Upper lobe of left lung (tissue), 6 donors: ENCODE data around the gene WFIKKN1. TPM values are rescaled to one million over a fixed set of nuclear protein-coding genes. Genes with fewer than 3 reads are reported as not detected.

ENCODE experiments used
- ATAC-seq, 2 donors: fragments of 200-7000 bp; cut with Tn5 transposase; one replicate each; pipeline ENCODE4 v1.9.1; 2022; ENCODE audit warnings: mild to moderate bottlenecking in 2 of 2, moderate library complexity in 2 of 2; ENCODE audit not compliant: low FRiP score in 2 of 2
- DNase-seq, 2 donors: peaks; one replicate each; pipeline ENCODE4 v3.0.0-alpha.2; 2019 to 2020
- H3K27ac ChIP-seq, 4 donors: fragments of 200-600 bp; sonication (generic); one replicate each; pipeline ENCODE4 v1.5.1; 2016 to 2019
- H3K27me3 ChIP-seq, 4 donors: fragments of 200-600 bp; sonication (generic); one replicate each; pipeline ENCODE4 v1.5.1; 2017 to 2019
- H3K36me3 ChIP-seq, 4 donors: fragments of 200-600 bp; sonication (generic); one replicate each; pipeline ENCODE4 v1.5.1; 2016 to 2019
- H3K4me1 ChIP-seq, 4 donors: fragments of 200-600 bp; sonication (generic); one replicate each; pipeline ENCODE4 v1.5.1; 2018 to 2019
- H3K4me3 ChIP-seq, 4 donors: fragments of 200-600 bp; sonication (generic); one replicate each; pipeline ENCODE4 v1.5.1; 2017 to 2019; ENCODE audit warnings: mild to moderate bottlenecking in 2 of 4, moderate library complexity in 1 of 4
- H3K9me3 ChIP-seq, 4 donors: fragments of 200-600 bp; sonication (generic); one replicate each; pipeline ENCODE4 v1.5.1; 2018 to 2019
- CTCF ChIP-seq, 6 experiments: fragments of 450-650 bp in 4 of 6; fragments of 200-600 bp in 2 of 6; sonication (generic) in 2 of 6; IDR thresholded peaks; one replicate each; pipeline ENCODE4 v1.5.1; 2016 to 2019; ENCODE audit warnings: antibody characterized with exemption in 6 of 6
- EP300 ChIP-seq, 4 donors: sonication (generic); formaldehyde crosslinking; IDR thresholded peaks; one replicate each; pipeline ENCODE4 v1.5.1; 2017; ENCODE audit warnings: antibody characterized with exemption in 4 of 4, control low read depth in 2 of 4
- POLR2A ChIP-seq, 4 donors: fragments of 450-650 bp; IDR thresholded peaks; one replicate each; pipeline ENCODE4 v1.5.1; 2016 to 2017; ENCODE audit warnings: antibody characterized with exemption in 4 of 4, mild to moderate bottlenecking in 2 of 4
- POLR2AphosphoS5 ChIP-seq, 2 donors: sonication (generic); formaldehyde crosslinking; IDR thresholded peaks; one replicate each; pipeline ENCODE4 v1.5.1; 2017; ENCODE audit warnings: antibody characterized with exemption in 2 of 2
- WGBS, 2 donors: methylation state at CpG; one replicate each; pipeline ENCODE4 v1.1.5; 2017 to 2018; 5-methylcytosine and 5-hydroxymethylcytosine counted together
- total RNA-seq, 6 donors: library from RNA; depleted of rRNA in 4 of 6; stranded (reverse); fragments of >200 nt in 4 of 6; gene quantifications; one replicate each; pipeline versions ENCODE4 v1.1.0 to v1.2.1, GENCODE V29; 2016 to 2021
- donor health status: DM: no; HTN: no; CAD: no; lungs with moderate emphysema.
- donor health status: DM: no; HTN: yes; CAD: no; lungs with severe emphysema.

The WFIKKN1 gene
- total RNA-seq, 6 donors from 2014 or later: 1.7 to 16.8 (median 5.8) TPM

GRCh38 chr16:616733-617586 lies 13.8 kb upstream of the WFIKKN1 start:
- ATAC-seq: peak; percentile 80 to 95
- TF ChIP-seq POLR2A (IDR thresholded peaks at IDR 0.05): peak in 2 of 4 donors; percentile 68 to 70
- no peak for TF ChIP-seq CTCF (IDR thresholded peaks at IDR 0.05)
- TF ChIP-seq POLR2AphosphoS5 (IDR thresholded peaks at IDR 0.05): peak in 1 of 2 donors; percentile 7
- TF ChIP-seq EP300 (IDR thresholded peaks at IDR 0.05): peak in 2 of 4 donors; percentile 67 to 74

GRCh38 chr16:617855-618254 lies 12.9 kb upstream of the WFIKKN1 start:
- Histone ChIP-seq H3K4me1 (peaks cover 0 to 38% (median 31%) of the 10 kb centered on the region in 4 donors), H3K4me3 (peak overlapping the region in 3 of 4 donors; percentile 15 to 38 (median 36)), H3K9me3 (no peaks in the 10 kb centered on the region), H3K27me3 (no peaks in the 10 kb centered on the region), H3K27ac (peak overlapping the region; percentile 68 to 94 (median 87)), H3K36me3 (peaks cover 0 to 9% (median 1%) of the 10 kb centered on the region in 4 donors)
- TF ChIP-seq POLR2A (IDR thresholded peaks at IDR 0.05) (no peak), POLR2AphosphoS5 (IDR thresholded peaks at IDR 0.05) (no peak), EP300 (IDR thresholded peaks at IDR 0.05) (no peak), CTCF (IDR thresholded peaks at IDR 0.05) (no peak)
- WGBS, 2 donors: 63 to 72% methylated on average over 14 to 15 of the region's 16 CpGs
- ATAC-seq (peak in 1 of 2 donors; percentile 38), DNase-seq (peak; percentile 79 to 86)

More at GRCh38 chr16:616733-617586, 13.8 kb upstream of the WFIKKN1 start:
- no peaks in the 10 kb centered on the region for H3K27me3 ChIP-seq
- H3K27ac ChIP-seq: peak overlapping the region; percentile 68 to 94 (median 87)
- 68 to 76% methylated on average over 22 to 30 of the region's 39 CpGs for WGBS, 2 donors
- peaks cover 0 to 31% (median 26%) of the 10 kb centered on the region in 4 donors for H3K4me1 ChIP-seq
- H3K36me3 ChIP-seq: peaks cover 0 to 9% (median 1%) of the 10 kb centered on the region in 4 donors
- H3K9me3 ChIP-seq: no peaks in the 10 kb centered on the region
- H3K4me3 ChIP-seq: peak overlapping the region in 3 of 4 donors; percentile 19 to 38 (median 36)
- DNase-seq: peak; percentile 81 to 87

- TF ChIP-seq POLR2A (IDR thresholded peaks at IDR 0.05) (no peak), EP300 (IDR thresholded peaks at IDR 0.05) (no peak), POLR2AphosphoS5 (IDR thresholded peaks at IDR 0.05) (no peak), CTCF (IDR thresholded peaks at IDR 0.05) (no peak)
- DNase-seq (peak; percentile 71 to 83), ATAC-seq (no peak)
- WGBS, 2 donors: 78 to 79% methylated on average over 14 to 18 of the region's 20 CpGs
- Histone ChIP-seq H3K4me3 (no peak overlapping the region), H3K27ac (no peak overlapping the region), H3K27me3 (no peaks in the 10 kb centered on the region), H3K4me1 (peaks cover 0 to 38% (median 32%) of the 10 kb centered on the region in 4 donors), H3K9me3 (no peaks in the 10 kb centered on the region), H3K36me3 (peaks cover 0 to 9% (median 1%) of the 10 kb centered on the region in 4 donors)
Observed at GRCh38 chr16:619476-620100, 11.2 kb upstream of the WFIKKN1 start.

GRCh38 chr16:620700-621525 lies 9.9 kb upstream of the WFIKKN1 start:
- WGBS, 2 donors: 85 to 91% methylated on average over 10 to 17 of the region's 41 CpGs
- peak overlapping the region in 2 of 4 donors; percentile 35 to 59 for H3K27ac ChIP-seq
- TF ChIP-seq POLR2AphosphoS5 (IDR thresholded peaks at IDR 0.05) (no peak), POLR2A (IDR thresholded peaks at IDR 0.05) (no peak), CTCF (IDR thresholded peaks at IDR 0.05) (no peak), EP300 (IDR thresholded peaks at IDR 0.05) (no peak)

More at GRCh38 chr16:620700-621525, 9.9 kb upstream of the WFIKKN1 start:
- H3K36me3 ChIP-seq: peaks cover 3 to 23% (median 9%) of the 10 kb centered on the region in 4 donors
- no peak overlapping the region for H3K4me3 ChIP-seq
- DNase-seq: peak in 1 of 2 donors; percentile 77
- peaks cover 0 to 38% (median 31%) of the 10 kb centered on the region in 4 donors for H3K4me1 ChIP-seq
- H3K27me3 ChIP-seq: no peaks in the 10 kb centered on the region
- no peak for ATAC-seq
- no peaks in the 10 kb centered on the region for H3K9me3 ChIP-seq
